ENCODE results near the gene TLE4. TPM values are rescaled to one million over a fixed set of nuclear protein-coding genes. Genes with fewer than 3 reads are reported as not detected.

The TLE4 gene
- total and polyA plus RNA-seq, 7 donors, result 7.6 to 60.9 (median 29.1) TPM

- H3K4me3 ChIP-seq, result no peak overlapping the region
- no peak for DNase-seq
- H3K9me3 ChIP-seq, result no peaks in the 10 kb centered on the region
- no peak overlapping the region for H3K27ac ChIP-seq
- H3K36me3 ChIP-seq, result peaks cover 0 to 13% (median 2%) of the 10 kb centered on the region in 4 donors
- H3K4me1 ChIP-seq, result peaks cover 0 to 17% (median 6%) of the 10 kb centered on the region in 4 donors
- intact Hi-C loops (cut with DNase I), result no loop called here
- no peak for TF ChIP-seq POLR2AphosphoS5 (IDR thresholded peaks at IDR 0.05)
- 91 to 93% methylated on average over 2 of the region's 2 CpGs for WGBS, 2 donors
- no peaks in the 10 kb centered on the region for H3K27me3 ChIP-seq
These were observed 86.1 kb downstream of the TLE4 start for GRCh38 chr9:79657891-79658290.

DNA sequence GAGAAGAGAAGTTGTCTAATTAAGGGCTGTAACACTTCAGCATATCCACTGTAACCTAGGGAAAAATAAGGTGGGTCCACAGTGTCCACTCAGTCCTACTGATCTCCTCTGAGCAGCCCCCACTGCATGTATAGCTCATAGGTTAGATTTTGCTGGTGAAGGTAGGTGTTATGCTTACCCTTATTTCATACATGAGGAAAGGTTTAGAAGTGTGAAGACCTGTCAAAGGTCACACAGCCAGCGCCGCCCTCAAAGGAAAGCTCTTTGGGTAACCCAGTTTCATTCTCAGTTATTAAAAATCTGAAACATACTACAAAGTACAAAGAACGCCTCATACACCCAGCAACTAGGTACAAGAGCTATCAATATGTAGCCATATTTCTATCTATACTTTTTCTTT, 87.2 kb downstream of the TLE4 start:
- Histone ChIP-seq H3K36me3 (peaks cover 0 to 6% (median 2%) of the 10 kb centered on the region in 4 donors), H3K27ac (no peak overlapping the region), H3K4me1 (peaks cover 0 to 23% (median 7%) of the 10 kb centered on the region in 4 donors), H3K27me3 (no peaks in the 10 kb centered on the region), H3K4me3 (no peak overlapping the region), H3K9me3 (no peaks in the 10 kb centered on the region)
- 90 to 95% methylated on average over 3 of the region's 3 CpGs for WGBS, 2 donors
- TF ChIP-seq POLR2AphosphoS5 (IDR thresholded peaks at IDR 0.05) (no peak), EP300 (IDR thresholded peaks at IDR 0.05) (no peak), POLR2A (IDR thresholded peaks at IDR 0.05) (no peak)
- TF ChIP-seq, protein P1, sequence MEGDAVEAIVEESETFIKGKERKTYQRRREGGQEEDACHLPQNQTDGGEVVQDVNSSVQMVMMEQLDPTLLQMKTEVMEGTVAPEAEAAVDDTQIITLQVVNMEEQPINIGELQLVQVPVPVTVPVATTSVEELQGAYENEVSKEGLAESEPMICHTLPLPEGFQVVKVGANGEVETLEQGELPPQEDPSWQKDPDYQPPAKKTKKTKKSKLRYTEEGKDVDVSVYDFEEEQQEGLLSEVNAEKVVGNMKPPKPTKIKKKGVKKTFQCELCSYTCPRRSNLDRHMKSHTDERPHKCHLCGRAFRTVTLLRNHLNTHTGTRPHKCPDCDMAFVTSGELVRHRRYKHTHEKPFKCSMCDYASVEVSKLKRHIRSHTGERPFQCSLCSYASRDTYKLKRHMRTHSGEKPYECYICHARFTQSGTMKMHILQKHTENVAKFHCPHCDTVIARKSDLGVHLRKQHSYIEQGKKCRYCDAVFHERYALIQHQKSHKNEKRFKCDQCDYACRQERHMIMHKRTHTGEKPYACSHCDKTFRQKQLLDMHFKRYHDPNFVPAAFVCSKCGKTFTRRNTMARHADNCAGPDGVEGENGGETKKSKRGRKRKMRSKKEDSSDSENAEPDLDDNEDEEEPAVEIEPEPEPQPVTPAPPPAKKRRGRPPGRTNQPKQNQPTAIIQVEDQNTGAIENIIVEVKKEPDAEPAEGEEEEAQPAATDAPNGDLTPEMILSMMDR (IDR thresholded peaks at IDR 0.05), result no peak
- DNase-seq, result no peak
- intact Hi-C loops (cut with DNase I), result no loop called here

GRCh38 chr9:79660615-79661014, 88.8 kb downstream of the TLE4 start:
- Histone ChIP-seq H3K4me1 (peaks cover 0 to 22% (median 10%) of the 10 kb centered on the region in 4 donors), H3K36me3 (peaks cover 0 to 5% (median 0%) of the 10 kb centered on the region in 4 donors), H3K27ac (no peak overlapping the region), H3K4me3 (no peak overlapping the region), H3K27me3 (no peaks in the 10 kb centered on the region), H3K9me3 (no peaks in the 10 kb centered on the region)
- TF ChIP-seq, protein P1 (IDR thresholded peaks at IDR 0.05), result no peak
- no peak for TF ChIP-seq POLR2A (IDR thresholded peaks at IDR 0.05)
- TF ChIP-seq EP300 (IDR thresholded peaks at IDR 0.05), result no peak
- TF ChIP-seq POLR2AphosphoS5 (IDR thresholded peaks at IDR 0.05), result no peak
- WGBS, 2 donors, result 96 to 97% methylated on average over 7 of the region's 7 CpGs
- no peak for DNase-seq
- intact Hi-C loops (cut with DNase I), result no loop called here

GRCh38 chr9:79661279-79661678, 89.5 kb downstream of the TLE4 start:
- intact Hi-C loops (cut with DNase I), result no loop called here
- peaks cover 0 to 15% (median 7%) of the 10 kb centered on the region in 4 donors for H3K4me1 ChIP-seq
- H3K27me3 ChIP-seq, result no peaks in the 10 kb centered on the region
- WGBS, 2 donors, result 93 to 95% methylated on average over 2 of the region's 2 CpGs
- no peak for DNase-seq
- no peaks in the 10 kb centered on the region for H3K9me3 ChIP-seq
- no peak overlapping the region for H3K4me3 ChIP-seq
- H3K27ac ChIP-seq, result no peak overlapping the region
- H3K36me3 ChIP-seq, result peaks cover 0 to 5% (median 0%) of the 10 kb centered on the region in 4 donors
- no peak for TF ChIP-seq POLR2AphosphoS5 (IDR thresholded peaks at IDR 0.05)
- TF ChIP-seq, protein P1 (IDR thresholded peaks at IDR 0.05), result no peak
- TF ChIP-seq POLR2A (IDR thresholded peaks at IDR 0.05), result no peak
- no peak for TF ChIP-seq EP300 (IDR thresholded peaks at IDR 0.05)

DNA sequence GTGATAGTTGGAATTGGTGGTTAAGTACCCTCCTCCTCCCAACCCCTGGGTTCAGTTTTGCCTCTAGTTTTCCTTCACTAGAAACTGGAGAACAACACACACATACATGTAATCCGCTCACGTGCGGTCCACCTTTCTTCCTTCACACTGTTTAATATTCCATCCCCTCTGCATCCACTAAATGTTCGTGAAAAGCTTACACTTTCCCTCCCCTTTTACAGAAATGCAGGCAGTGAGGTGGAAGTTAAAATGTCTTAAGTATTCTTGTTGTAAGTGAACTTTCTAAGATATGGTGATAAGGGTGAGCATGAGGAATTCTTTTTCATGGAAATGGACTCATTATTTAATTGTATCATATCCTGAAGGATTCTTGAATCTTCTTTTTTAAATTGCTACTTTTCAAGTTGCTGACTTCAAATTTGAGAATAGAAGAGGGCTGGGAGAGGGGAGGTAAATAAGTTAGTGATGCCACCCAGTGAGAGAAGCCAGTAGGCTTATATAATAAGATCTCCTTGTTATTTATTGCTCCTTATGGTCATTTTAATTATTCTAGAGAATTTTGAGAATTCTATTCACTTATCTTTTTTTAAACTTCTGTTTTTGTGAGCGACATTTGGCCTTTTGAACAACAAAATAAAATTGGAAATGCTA, 90.2 kb downstream of the TLE4 start:
- no peak overlapping the region for H3K27ac ChIP-seq
- H3K4me3 ChIP-seq, result no peak overlapping the region
- peaks cover 0 to 3% (median 0%) of the 10 kb centered on the region in 4 donors for H3K36me3 ChIP-seq
- no peaks in the 10 kb centered on the region for H3K9me3 ChIP-seq
- no peak for DNase-seq
- peaks cover 0 to 15% (median 7%) of the 10 kb centered on the region in 4 donors for H3K4me1 ChIP-seq
- TF ChIP-seq POLR2AphosphoS5 (IDR thresholded peaks at IDR 0.05) (no peak), EP300 (IDR thresholded peaks at IDR 0.05) (no peak), POLR2A (IDR thresholded peaks at IDR 0.05) (no peak)
- TF ChIP-seq, protein P1 (IDR thresholded peaks at IDR 0.05), result no peak
- intact Hi-C loops (cut with DNase I), result no loop called here
- 80 to 89% methylated on average over 5 of the region's 5 CpGs for whole genome bisulfite sequencing, 2 donors
- no peaks in the 10 kb centered on the region for H3K27me3 ChIP-seq
